A172 (cell line): Measurements from ENCODE around the gene ADPRHL1. TPM values are rescaled to one million over a fixed set of nuclear protein-coding genes. Genes with fewer than 3 reads are reported as not detected.
"Not testable (repeated sequence)": the region's sequence is repeated elsewhere in the genome, so short reads cannot be mapped to it uniquely, and the experiment has no call there.

Experiments
- DNase-seq: peaks from one replicate; pipeline ENCODE4 v3.0.0-alpha.2; 2015; ENCODE audit warnings: low spot score
- total RNA-seq: library from RNA; depleted of rRNA; stranded (reverse); fragments of >200 nt; shearing (Covaris generic); gene quantifications from 2 replicates; pipeline ENCODE4 v1.2.3, GENCODE V29; 2014

ADPRHL1 gene
- total RNA-seq, 1 experiment from 2014 or later, result 0.96 TPM

GRCh38 chr13:113371061-113371460, 82.2 kb downstream of the ADPRHL1 start:
- no peak for DNase-seq

- DNase-seq, result no peak
Observed at GRCh38 chr13:113369881-113370280, 83.4 kb downstream of the ADPRHL1 start.

GRCh38 chr13:113369189-113369588, 84.1 kb downstream of the ADPRHL1 start:
- DNase-seq, result no peak

GRCh38 chr13:113368353-113368752, 84.9 kb downstream of the ADPRHL1 start:
- DNase-seq, result not testable (repeated sequence)

GRCh38 chr13:113367771-113368170, 85.5 kb downstream of the ADPRHL1 start:
- DNase-seq, result no peak

- DNase-seq, result no peak
Observed at GRCh38 chr13:113367020-113367560, 86.2 kb downstream of the ADPRHL1 start.

GRCh38 chr13:113365971-113366588, 87.2 kb downstream of the ADPRHL1 start:
- DNase-seq, result no peak

GRCh38 chr13:113365583-113365970, 87.7 kb downstream of the ADPRHL1 start:
- DNase-seq, result no peak

- no peak for DNase-seq
Observed at GRCh38 chr13:113364901-113365582, 88.2 kb downstream of the ADPRHL1 start.

- DNase-seq, result no peak
Observed at GRCh38 chr13:113364311-113364889, 88.9 kb downstream of the ADPRHL1 start.

- DNase-seq, result no peak
Observed at GRCh38 chr13:113361406-113361805, 91.9 kb downstream of the ADPRHL1 start.

GRCh38 chr13:113360446-113360845, 92.8 kb downstream of the ADPRHL1 start:
- DNase-seq, result no peak

GRCh38 chr13:113359571-113359970, 93.7 kb downstream of the ADPRHL1 start:
- no peak for DNase-seq

GRCh38 chr13:113358653-113359190, 94.6 kb downstream of the ADPRHL1 start:
- DNase-seq, result peak; percentile 46

GRCh38 chr13:113357529-113357928, 95.8 kb downstream of the ADPRHL1 start:
- peak; percentile 53 for DNase-seq

- no peak for DNase-seq
Observed at GRCh38 chr13:113356596-113356995, 96.7 kb downstream of the ADPRHL1 start.

GRCh38 chr13:113355621-113356020, 97.7 kb downstream of the ADPRHL1 start:
- DNase-seq, result no peak

- no peak for DNase-seq
Observed at GRCh38 chr13:113354831-113355610, 98.3 kb downstream of the ADPRHL1 start.

GRCh38 chr13:113353254-113353653, 100.0 kb downstream of the ADPRHL1 start:
- no peak for DNase-seq

GRCh38 chr13:113351514-113352026, 101.7 kb downstream of the ADPRHL1 start:
- DNase-seq, result no peak

GRCh38 chr13:113350938-113351335, 102.4 kb downstream of the ADPRHL1 start:
- no peak for DNase-seq
